ENCODE data around the gene PARD6G. TPM values are rescaled to one million over a fixed set of nuclear protein-coding genes. Genes with fewer than 3 reads are reported as not detected.
A peak's percentile ranks its signal among the peaks of the same experiment; 100 is the strongest.

The PARD6G gene
- total and polyA plus RNA-seq, 2 of the 13 experiments (the other 11 are each of a cell fraction or from before 2014, with no cell fraction given) = 3.6 to 7.4 TPM

GRCh38 chr18:80140455-80140985, 106.8 kb downstream of the PARD6G start:
- H2AFZ ChIP-seq (ENCODE audit: low read length) = no peak overlapping the region
- CTCF ChIA-PET (ENCODE audit: low intra/inter-chr PET ratio, low total read pairs) = interaction anchor here (0.7 kb wide), 1 partner anchor 30 kb away, joined by 3 read pairs; no protein-coding TSS in a partner anchor
- TF ChIP-seq RORA (CRISPR knock-in tag; IDR thresholded peaks at IDR 0.05) (no peak), ZNF747 (CRISPR knock-in tag; IDR thresholded peaks at IDR 0.05; ENCODE audit: borderline replicate concordance) (no peak), RBM22 (optimal IDR thresholded peaks at IDR 0.05; ENCODE audit: low read length) (peak; percentile 64)
- no peak overlapping the region for H3K4me3 ChIP-seq (replicated peaks in 1 of 3; ENCODE audit: insufficient read depth in 1 of 3, low read depth in 2 of 3, low read length in 3 of 3)
- no TSS peak for BruUV-seq (replicated peaks)
- POLR2A ChIA-PET = interaction anchor here (0.7 kb wide), 1 partner anchor 107 kb away, joined by 4 read pairs; no protein-coding TSS in a partner anchor
- H3K4me2 ChIP-seq (ENCODE audit: low read depth, low read length) = no peak overlapping the region
- DNase-seq (ENCODE audit: low spot score) (no peak), ATAC-seq (no peak), FAIRE-seq (no peak)
- peaks cover 4% of the 10 kb centered on the region for H4K20me1 ChIP-seq (ENCODE audit: insufficient read depth, low read length)
- peaks cover 23 to 47% of the 10 kb centered on the region in 2 experiments for H3K36me3 ChIP-seq (replicated peaks in 1 of 2; ENCODE audit: control insufficient read depth in 1 of 2, insufficient read depth in 2 of 2, low read length in 2 of 2)
- H3K27ac ChIP-seq (ENCODE audit: extremely low read length, insufficient read depth, low read length) = no peak overlapping the region
- intact Hi-C loops (cut with micrococcal nuclease; ENCODE audit: unreplicated experiment) = no loop called here
- no peaks in the 10 kb centered on the region for H3K27me3 ChIP-seq (ENCODE audit: control insufficient read depth in 1 of 2, insufficient read depth in 2 of 2, low read length in 2 of 2)
- 98% methylated on average over 5 of the region's 5 CpGs for WGBS (ENCODE audit: low lambda C conversion rate)
- H3K9me3 ChIP-seq (ENCODE audit: low read length) = no peaks in the 10 kb centered on the region
- no peaks in the 10 kb centered on the region for H3K79me2 ChIP-seq (ENCODE audit: insufficient read depth, low read length)
- in situ Hi-C loops (cut with HindIII; ENCODE audit: extremely low pct_ligation_motif_present, low pct_unique_long_range_greater_than_20kb) = no loop called here
- H3K4me1 ChIP-seq (ENCODE audit: insufficient read depth, low read length) = peaks cover 19% of the 10 kb centered on the region; the same call in 1 of the 2 replicates
- no peak overlapping the region for H3K9ac ChIP-seq (ENCODE audit: insufficient read depth, low read depth, low read length)

DNA sequence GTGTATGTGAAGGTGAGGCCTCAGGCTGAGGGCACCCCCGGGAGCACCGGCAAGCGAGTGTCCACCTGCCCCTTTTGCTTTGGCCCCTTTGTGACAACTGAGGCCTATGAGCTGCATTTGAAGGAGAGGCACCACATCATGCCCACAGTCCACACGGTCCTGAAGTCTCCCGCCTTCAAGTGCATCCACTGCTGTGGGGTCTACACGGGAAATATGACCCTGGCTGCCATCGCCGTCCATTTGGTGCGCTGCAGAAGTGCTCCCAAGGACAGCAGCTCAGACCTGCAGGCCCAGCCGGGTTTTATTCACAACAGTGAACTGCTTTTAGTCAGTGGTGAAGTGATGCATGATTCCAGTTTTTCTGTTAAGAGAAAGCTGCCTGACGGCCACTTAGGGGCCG, 109.3 kb downstream of the PARD6G start:
- POLR2A ChIA-PET = no interaction called here
- BruUV-seq (replicated peaks) = no TSS peak
- peaks cover 6% of the 10 kb centered on the region; the same call in 1 of the 2 replicates for H4K20me1 ChIP-seq (ENCODE audit: insufficient read depth, low read length)
- peaks cover 6% of the 10 kb centered on the region; the same call in 1 of the 2 replicates for H3K4me1 ChIP-seq (ENCODE audit: insufficient read depth, low read length)
- H2AFZ ChIP-seq (ENCODE audit: low read length) = no peak overlapping the region
- no peak overlapping the region for H3K4me3 ChIP-seq (replicated peaks in 1 of 3; ENCODE audit: insufficient read depth in 1 of 3, low read depth in 2 of 3, low read length in 3 of 3)
- no peaks in the 10 kb centered on the region for H3K27me3 ChIP-seq (ENCODE audit: control insufficient read depth in 1 of 2, insufficient read depth in 2 of 2, low read length in 2 of 2)
- CTCF ChIA-PET (ENCODE audit: low intra/inter-chr PET ratio, low total read pairs) = no interaction called here
- H3K79me2 ChIP-seq (ENCODE audit: insufficient read depth, low read length) = peaks cover 3% of the 10 kb centered on the region
- WGBS (ENCODE audit: low lambda C conversion rate) = 96% methylated on average over 9 of the region's 12 CpGs
- intact Hi-C loops (cut with micrococcal nuclease; ENCODE audit: unreplicated experiment) (no loop called here), in situ Hi-C loops (cut with HindIII; ENCODE audit: extremely low pct_ligation_motif_present, low pct_unique_long_range_greater_than_20kb) (no loop called here)
- H3K9ac ChIP-seq (ENCODE audit: insufficient read depth, low read depth, low read length) = no peak overlapping the region
- no peak for DNase-seq (ENCODE audit: low spot score)
- no peak for FAIRE-seq
- no peak for ATAC-seq
- TF ChIP-seq IRF1 (CRISPR knock-in tag; IDR thresholded peaks at IDR 0.05; ENCODE audit: low read depth) (no peak), RBM22 (optimal IDR thresholded peaks at IDR 0.05; ENCODE audit: low read length) (peak; percentile 63)
- no peaks in the 10 kb centered on the region for H3K9me3 ChIP-seq (ENCODE audit: low read length)
- no peak overlapping the region for H3K4me2 ChIP-seq (ENCODE audit: low read depth, low read length)
- H3K27ac ChIP-seq (ENCODE audit: extremely low read length, insufficient read depth, low read length) = no peak overlapping the region
- H3K36me3 ChIP-seq (replicated peaks in 1 of 2; ENCODE audit: control insufficient read depth in 1 of 2, insufficient read depth in 2 of 2, low read length in 2 of 2) = peaks cover 33 to 73% of the 10 kb centered on the region in 2 experiments

Measured in HepG2 (cell line).